DMS 273 (cell line): ENCODE data around the gene SMCO2.

Experiments
- DNase-seq: peaks from one replicate; lab custom pipeline; 2025; ENCODE audit not compliant: unreplicated experiment; lab: John Stamatoyannopoulos, UW

SMCO2 gene

DNA sequence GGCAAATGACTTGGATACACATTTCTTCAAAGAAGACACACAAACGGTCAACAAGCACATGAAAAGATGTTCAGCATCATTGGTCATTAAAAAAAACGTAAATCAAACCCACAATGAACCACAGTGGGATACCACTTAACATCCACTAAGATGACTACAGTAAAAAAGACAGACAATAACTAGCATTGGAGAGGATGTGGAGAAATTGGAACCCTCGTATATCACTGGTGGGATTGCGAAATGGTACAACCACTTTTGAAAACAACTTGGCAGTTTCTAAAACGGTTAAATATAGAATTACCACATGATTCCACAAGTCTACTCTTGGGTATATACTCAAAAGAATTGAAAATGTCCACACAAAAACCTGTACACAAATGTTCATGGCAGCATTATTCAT, 52.2 kb downstream of the SMCO2 start:
- no peak for DNase-seq

DNA sequence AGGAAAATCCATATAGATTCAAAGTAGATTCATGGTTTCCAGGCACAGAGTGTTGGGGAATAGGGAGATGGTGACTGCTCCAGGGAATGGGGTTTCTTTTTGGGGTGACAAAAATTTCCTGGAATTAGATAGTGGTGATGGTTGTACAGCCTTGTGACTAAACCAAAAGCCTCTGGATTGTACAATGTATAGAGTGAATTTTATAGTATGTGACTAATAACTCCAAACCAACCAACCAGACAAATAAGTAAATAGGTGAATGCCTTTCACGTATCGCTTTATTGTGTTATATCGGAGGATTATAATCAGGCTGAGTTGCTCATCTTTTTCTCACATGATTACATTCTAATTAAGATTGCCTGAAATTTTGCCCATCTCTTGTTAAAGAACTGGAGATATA, 52.8 kb downstream of the SMCO2 start:
- DNase-seq, result no peak

DNA sequence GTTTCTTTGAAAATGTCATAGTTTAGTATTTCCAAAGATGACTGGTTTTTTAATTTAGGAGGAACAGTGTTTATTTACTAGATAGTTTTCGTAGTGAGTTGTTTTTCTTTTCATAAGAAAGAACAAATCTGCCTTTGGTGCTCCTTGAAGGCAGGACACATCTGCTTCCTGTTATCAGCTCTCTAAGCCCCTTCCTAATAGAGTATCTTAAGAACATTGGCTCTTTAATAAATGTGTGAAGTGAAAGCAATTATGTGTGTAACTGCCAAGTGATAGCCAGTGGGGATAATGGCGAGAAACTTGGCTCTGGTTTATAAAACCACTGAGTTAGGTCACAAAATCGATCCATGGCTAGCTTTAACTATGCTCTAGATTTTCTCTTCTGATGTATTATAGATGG, 54.0 kb downstream of the SMCO2 start:
- DNase-seq, result no peak

GRCh38 chr12:27502021-27502435, 55.5 kb downstream of the SMCO2 start:
- DNase-seq, result no peak

- DNase-seq, result peak; percentile 3
Measured at GRCh38 chr12:27504507-27504906, 58.0 kb downstream of the SMCO2 start.

GRCh38 chr12:27505109-27505508, 58.6 kb downstream of the SMCO2 start:
- no peak for DNase-seq

DNA sequence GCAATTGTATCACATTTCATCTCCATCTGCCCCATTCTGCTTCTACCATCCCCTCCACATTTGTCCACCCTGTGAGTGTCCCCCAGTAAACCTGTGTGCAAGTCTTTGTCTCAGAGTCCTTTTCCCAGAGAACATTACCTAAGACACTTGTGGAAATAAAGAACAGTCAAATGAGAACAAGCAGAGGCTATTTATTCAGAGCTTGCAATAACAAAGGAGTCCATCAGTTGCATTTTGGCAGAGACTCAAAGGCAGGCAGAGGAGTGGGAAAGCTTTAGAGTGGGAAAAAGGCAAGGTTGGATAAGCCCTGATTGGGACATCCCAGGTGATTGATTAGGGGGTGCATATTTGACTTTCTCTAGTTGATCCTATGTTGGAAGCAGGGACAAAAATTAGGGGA, 59.2 kb downstream of the SMCO2 start:
- DNase-seq, result peak; percentile 72

- DNase-seq, result no peak
Measured at GRCh38 chr12:27506645-27507189, 60.2 kb downstream of the SMCO2 start.

DNA sequence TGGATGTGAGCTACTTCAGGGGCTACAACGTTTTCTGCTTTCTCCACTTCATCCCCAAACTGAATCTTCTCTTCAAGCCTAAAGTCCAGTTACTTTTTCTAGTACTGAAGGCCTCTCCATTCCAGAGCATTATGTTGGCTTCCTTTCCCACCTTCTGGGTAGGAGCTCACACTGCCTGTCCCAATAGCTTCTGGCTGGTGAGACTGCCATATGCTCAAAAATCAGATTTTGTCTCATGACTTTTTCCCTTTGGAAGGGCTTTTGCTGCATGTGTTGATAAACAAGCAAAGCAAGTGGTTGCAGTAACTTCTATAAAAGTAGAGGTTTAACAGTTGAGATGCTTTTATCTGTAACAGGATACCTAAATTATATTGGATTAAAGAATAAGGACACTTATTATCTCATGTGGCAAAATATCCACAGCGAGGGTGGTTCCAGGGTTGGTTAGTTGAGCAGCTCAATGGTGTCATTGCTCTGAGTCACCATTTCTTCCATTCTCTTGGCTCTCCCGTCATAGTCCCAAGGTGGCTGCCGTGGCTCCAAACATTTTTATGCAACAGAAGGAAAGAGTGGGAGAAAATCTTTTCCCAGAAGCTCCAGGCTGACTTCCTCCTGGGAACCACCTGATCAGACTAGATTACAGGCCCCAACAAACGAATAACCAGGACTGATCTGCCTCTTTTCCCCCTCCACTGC, 62.3 kb downstream of the SMCO2 start:
- peak; percentile 14 for DNase-seq

- no peak for DNase-seq
Measured at GRCh38 chr12:27511031-27511722, 64.6 kb downstream of the SMCO2 start.

- DNase-seq, result no peak
Measured at GRCh38 chr12:27511723-27512045, 65.1 kb downstream of the SMCO2 start.

DNA sequence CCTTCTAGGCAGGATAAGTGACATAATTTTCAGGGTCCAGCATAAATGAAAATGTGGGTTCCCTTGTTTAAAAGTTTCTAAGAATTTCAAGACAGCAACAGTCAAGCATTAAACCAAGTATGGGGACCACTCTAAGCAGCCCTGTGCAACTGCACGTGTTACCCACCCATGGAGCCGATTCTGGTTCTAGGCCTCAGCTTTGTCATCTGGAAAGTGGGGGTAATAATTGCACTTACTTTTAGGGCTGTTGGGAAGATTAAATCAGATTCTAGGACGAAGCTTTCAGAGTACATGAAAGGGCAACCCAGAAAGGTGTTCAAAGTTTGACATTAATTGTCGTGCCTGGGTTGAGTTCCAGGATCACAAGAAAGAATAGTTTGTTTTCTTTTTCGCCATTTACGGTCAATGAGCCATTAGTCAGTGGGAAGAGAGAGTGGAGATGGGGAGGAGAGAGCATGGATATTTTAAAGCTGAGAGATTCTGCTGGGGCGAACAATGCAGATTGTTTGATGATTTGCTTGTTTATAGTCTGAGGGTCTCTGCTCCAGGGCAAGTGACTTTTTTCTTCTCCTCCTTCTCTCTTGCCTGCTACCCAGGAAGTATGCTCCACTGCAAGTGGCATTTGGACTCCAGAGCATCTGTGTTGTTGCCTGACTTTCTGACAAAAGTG, 66.8 kb downstream of the SMCO2 start:
- no peak for DNase-seq

GRCh38 chr12:27515671-27516070, 69.1 kb downstream of the SMCO2 start:
- DNase-seq, result no peak

DNA sequence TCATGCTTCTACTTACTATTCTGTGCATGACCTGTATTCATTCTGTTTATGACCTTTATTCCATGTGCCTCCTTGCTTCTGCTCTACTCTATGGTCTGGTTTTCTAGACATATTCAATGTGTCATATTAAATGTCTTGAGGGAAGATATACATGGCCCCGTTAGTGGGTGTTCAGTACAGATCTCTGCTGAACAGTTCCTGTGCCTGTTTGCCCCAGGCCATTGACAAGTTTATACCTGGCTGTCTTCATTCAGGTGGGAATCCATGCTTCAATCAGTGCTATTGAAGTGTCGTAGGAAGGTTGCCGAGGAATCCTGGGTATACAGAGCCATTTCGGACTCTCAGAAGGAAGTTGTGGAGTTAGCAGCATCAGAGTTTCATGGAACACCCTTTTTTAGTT, 70.1 kb downstream of the SMCO2 start:
- no peak for DNase-seq

GRCh38 chr12:27517546-27517945, 71.0 kb downstream of the SMCO2 start:
- no peak for DNase-seq

DNA sequence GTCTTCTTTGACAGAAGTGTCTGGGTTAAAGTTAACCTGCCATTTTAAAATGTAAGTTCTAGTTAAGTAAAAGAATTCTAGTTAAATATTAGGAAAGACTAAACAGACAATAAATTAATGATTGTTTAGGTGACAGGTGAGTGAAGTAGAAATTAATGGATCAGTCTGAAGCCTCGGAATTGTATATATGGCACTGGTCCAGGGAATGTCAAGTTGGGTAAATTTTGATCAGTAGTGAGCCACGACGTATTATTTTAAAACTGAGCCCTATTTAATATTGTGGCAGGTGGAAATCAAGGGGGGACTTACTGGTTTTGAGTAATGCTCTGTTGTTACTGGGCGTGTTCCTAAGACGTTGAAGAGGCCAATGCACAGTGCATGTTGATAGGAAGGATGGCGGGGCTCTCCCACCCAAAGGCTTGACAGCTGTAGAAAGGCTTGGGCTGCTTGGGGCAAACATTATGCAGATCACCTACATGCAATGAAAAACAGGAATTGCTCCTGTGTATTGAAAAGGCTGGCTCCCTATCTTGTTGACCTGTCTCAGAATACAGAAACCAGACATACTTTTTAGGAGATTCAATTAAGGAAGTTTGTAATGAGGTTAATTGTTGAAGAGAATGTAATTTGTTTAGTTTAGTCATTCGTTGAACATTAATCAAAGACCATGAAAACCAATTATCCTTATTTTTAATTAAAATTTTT, 71.6 kb downstream of the SMCO2 start:
- DNase-seq, result no peak

DNA sequence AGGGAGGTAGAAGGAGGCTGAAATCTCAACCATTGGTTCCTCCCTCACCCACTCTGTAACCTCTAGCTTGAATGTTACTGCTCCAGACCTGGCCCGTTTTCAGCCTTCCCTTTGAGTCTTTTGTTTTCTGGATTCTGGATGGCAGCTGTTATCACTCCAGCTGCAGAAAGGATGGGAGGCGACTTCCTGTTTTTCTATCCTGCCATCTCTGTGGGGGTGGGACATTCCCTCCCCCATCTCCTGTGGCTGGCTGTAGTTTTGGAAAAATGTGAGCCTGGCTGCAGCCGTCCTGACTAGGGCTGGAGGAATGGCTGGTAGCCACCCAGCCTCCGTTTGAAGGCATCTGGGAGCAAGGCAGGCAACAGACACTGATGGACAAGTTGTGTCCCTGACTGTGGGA, 74.5 kb downstream of the SMCO2 start:
- DNase-seq, result peak; percentile 15

GRCh38 chr12:27521981-27522380, 75.4 kb downstream of the SMCO2 start:
- DNase-seq, result no peak

DNA sequence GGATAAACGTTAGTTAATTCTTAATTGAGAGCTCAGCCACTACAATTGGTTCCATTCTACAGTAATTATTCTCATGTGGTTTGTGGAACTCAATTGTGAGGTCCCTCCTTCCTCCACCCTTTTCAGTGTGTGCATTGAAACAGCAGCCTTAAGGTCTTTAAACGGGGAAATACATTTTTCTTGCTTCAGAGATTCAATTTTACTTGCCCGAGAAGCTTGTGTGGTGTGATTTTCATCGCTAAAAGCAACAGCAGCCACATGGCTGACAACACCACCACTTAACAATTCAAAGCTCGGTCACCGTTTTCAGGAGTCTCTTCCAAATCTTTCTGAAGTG, 76.7 kb downstream of the SMCO2 start:
- no peak for DNase-seq

GRCh38 chr12:27523642-27524493, 77.3 kb downstream of the SMCO2 start, which contains the start of gene PPFIBP1:
Gene PPFIBP1, plus strand, starts transcription at chr12:27524206. Its CDS starts 109,191 bp downstream, at chr12:27633397.
- DNase-seq, result peak; percentile 98

DNA sequence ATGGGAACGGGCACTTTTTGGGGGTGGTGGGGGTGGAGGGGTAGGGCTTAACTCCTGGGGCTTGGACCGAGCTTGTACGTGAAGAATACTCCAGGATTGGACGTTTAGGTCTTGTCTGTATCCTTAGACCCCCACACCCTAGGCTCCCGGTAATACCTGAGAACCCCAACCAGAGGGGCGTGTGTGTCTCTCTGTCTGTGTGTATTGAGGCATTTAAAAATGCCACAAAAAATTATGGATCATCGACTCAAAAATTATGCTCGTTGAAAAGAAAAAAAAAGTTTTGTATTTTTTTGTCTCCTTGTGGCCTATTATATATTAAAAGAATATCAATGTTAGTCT, 77.9 kb downstream of the SMCO2 start:
- DNase-seq, result no peak
